RPMI8226 (cell line): ENCODE data around the gene TRAPPC12.

Experiments used
- DNase-seq: peaks from one replicate; pipeline ENCODE4 v3.0.0-alpha.2; 2015

The TRAPPC12 gene

DNA sequence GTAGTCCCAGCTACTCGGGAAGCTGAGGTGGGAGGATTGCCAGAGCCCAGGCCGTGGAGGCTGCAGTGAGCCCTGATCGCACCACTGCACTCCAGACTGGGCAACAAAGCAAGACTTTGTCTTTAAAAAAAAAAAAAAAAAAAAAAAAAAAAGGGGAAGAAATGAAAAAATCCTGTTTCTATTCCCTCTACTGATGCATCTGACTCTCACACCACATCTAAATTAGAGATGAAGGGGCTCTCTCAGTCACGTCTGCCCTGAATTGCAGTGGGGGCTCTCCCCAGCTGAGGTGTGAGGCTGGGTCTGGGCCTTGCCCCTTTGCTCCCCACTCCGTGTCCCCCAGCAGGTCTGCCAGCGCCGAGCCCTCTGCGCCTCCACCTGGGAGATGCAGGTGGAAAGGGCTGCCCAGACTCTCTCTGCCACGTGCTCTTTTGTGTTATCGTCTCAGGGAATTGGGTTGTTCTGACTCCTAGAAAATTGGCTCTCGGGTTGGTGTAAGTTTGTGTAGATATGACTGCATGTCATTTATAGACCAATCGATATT is 30.2 kb downstream of the TRAPPC12 start:
- no peak for DNase-seq

DNA sequence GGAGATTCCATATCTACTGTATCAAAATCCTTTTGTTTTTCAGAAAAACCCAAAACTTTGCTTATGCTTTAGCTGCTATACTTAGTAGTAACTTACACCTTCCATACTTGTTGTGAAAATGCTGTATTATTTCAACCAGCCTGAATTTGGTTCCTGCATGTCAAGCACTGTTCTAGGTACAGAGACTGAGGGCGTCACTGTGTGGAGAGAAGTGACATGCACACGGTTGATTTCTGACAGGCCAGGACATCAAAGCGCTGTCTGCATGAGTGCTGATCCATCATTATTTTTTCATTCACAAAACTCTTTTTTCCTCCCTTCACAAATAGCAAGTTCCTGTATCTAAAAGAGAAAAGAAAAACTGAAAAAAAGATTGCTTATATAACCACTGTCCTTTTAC is 31.6 kb downstream of the TRAPPC12 start:
- no peak for DNase-seq

DNA sequence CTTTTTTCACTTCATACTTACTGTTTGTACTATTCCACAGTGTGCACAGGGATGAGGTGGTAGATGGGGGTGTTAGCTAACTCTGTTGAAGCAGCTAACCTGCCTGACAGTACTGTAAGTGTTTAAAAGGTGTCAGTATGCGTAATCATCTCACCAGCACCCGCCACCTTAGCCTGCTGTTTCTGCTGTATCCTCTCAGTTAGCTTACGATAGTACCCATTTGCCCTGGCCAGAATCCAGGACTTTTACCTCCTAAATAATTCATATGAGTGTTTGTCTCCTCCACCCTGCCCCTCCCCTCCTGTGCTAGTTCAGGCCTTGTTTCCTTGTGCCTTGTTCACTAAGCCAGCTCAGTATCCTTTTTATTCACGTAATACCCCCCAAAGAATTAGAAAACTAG is 34.2 kb downstream of the TRAPPC12 start:
- DNase-seq = no peak

DNA sequence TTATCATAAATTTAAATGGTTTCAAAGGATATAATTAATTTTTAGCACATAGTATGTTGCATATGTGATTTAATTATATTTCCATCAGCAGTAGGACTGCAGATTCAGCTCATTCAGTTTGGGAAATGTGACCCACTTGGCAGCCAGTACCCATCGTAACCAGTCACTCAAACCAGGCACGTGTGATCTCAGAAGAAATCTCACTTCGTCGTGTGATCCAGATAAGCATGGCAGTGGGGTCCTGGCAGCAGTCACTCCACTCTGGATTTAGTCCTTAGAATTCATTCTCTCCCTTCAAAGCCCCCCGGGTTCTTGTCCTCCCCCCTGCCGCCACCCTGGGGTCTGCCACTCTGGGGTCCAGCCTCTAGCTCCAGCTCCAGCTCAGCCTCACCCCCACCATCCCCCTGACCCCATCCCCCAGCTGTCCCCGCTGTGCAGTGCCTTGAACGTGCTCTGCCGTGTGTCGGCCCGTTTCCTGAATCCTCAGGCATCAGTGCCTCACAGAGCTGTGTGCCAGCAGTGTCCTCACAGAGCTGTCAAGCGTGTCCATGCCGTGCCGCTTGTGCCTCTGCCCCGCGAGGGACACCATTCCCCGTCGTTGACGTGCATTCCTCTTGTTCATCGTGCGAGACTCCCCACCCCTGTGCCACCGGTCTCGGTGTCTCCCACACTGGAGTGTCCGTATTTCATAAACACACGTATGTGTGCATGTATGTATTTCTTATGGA is 34.8 kb downstream of the TRAPPC12 start:
- DNase-seq = no peak

DNA sequence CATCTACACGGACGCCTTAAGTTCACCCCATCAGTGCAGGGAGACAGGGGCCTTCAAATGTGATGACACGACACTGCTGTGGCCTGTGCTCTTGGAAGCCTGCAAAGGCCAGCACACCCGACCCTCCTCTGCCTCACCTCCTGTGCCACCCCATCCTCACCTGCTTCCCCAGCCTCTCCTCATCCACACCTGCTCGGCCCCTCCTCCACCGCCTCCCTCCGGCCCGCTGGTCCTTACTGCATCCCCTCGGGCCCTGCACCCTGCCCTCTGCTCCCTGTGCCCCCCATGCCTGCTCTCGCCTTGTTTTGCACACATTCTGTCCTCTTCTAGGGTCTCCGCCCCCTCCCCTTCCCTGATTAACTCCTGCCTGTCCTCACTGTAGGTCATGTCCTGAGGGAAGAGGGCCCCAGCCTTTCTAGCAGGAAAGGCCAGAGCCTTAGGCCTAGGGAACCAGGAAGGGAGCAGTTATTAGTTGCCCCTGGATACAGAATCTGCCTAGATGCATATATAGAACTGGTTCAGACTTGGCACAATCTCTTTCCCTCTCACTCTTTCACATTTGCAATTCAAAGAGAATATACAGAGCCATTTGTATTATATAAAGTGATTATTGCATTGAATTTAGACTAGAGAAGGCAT is 39.4 kb downstream of the TRAPPC12 start:
- no peak for DNase-seq

DNA sequence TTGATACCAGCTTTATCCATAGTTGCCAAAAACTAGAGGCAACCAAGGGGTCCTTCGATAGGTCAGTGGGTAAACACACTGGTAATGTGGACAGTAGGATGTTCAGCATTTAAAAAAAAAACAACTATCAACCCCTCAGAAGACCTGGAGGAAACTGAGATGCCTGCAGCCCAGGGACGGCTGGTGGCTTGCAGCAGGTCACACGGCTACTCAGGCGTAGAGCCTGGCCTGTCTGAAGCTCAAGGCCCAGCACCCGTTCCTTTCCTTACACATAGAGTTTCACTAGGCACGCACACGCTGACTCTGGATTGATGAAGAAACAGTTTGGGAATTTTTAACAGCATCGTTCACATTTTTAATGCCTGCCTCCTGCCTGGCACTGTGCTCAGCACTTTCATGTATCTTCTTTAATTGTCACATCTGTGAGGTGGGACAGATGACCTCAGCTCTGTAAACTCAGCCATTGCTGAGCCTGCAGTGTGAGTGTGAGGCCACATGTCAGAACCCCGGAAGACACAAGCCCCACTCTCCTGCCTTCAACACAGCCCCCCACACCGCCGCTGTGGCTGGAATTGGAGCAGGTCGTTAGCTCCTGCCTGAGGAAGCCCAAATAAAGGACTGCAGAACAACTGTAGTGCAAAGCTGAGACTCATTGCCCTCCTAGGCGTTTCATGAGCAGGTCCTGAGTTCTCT is 40.7 kb downstream of the TRAPPC12 start:
- no peak for DNase-seq

DNA sequence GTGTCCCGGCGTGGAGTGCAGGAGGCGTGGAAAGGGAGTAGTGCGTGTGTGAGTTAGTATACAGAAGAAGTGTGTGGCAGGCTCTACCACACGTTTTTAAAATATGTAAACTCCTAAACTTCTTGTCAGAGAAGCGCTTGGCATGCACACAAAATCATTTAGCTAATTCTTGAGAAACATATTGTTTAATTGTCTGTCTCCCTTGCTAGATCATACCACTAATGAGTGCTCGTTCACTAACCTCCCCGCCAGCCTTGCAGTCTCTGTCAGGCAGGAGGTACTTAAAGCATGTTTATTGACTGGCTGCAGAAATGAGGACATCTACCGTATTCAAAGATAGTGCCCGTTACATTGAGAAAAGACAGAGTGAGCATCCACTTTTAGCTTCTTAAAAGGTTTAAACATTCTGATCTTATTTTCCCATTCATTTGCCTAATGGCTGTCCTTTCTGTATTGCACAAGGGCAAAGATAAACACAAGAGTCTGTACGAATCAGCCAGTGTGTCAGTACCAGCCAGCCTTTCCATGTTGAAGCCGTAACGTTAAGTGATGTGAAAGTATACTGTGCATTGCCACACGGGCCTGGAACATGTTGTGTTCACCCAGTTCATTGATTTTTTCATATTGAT is 41.4 kb downstream of the TRAPPC12 start:
- DNase-seq = no peak

DNA sequence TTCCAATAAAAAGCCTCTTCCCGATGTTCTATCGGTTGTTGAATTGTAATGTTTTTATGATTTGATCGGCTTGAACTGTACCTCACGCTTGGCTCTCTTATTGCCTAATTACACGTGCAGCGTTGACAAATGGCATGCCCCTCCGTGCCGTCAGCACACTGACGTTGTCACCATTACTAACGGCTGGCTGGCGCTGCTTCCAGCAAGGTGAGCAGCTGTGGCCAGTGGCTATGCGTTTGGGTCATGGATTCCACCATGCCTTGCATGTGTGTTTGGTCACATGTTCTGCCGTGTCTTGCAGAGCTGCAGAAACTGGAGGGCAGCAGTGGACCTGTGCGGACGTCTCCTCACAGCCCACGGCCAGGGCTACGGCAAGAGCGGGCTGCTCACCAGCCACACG is 42.1 kb downstream of the TRAPPC12 start:
- no peak for DNase-seq

DNA sequence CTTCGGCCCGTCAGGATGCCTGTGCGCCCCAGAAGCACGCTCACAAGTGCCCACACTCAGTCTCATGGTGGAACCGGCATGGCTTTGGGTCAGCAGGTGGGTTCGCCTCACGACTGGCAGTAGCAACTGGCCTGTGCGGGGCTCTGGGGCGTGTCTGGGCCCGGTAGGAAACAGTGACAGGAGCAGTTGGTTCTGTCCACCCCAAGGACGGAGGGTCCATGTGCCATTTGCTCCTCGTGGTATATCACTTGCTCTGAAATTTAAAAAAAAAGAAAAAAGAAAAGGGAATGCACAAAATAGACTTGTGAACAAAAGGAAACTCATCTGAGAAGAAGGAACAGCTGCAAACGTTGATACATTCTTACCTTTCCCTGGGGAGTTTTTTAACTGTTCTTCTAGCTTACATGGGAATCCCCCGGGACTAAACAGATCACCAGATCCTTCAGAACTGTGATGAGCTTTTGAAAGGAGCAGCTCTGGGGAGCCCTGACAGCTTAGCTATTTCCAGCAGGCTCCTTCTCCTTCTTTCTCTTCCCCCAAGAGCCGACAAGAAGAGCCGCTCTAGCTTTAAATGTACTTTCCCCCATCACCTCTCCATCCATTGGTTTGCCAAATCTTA is 42.8 kb downstream of the TRAPPC12 start:
- DNase-seq = no peak

DNA sequence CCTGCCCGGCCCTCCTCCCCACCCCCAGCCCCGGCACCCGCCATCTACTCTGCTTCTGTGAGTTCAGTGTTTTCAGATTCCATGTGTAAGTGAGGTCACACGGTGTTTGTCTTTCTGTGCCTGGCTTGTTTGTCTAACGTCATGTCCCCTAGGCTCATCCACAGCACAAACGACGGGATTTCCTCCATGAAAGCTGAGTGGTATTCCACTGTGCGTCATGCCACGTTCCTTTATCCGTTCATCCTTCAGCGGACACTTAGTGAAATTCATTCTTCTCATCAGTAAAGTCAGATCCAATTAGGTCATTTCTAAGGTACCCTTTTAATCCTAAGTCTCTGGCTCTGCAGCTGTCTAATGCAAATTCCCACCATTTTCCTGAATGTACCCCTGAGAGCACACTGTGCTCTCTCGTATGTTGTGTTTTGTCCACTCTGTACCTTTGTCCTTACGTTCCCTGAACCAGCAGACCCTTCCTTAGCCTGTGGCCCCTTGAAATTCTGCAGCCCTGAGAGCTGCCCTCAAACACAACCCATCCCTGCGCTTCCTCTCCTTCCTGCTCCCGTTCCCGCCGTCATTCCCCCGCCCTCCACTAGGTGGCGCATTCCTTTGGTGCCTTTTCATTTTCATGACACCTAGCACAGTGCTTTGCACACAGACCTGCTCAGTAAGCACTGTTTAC is 44.1 kb downstream of the TRAPPC12 start:
- DNase-seq = peak; percentile 65

DNA sequence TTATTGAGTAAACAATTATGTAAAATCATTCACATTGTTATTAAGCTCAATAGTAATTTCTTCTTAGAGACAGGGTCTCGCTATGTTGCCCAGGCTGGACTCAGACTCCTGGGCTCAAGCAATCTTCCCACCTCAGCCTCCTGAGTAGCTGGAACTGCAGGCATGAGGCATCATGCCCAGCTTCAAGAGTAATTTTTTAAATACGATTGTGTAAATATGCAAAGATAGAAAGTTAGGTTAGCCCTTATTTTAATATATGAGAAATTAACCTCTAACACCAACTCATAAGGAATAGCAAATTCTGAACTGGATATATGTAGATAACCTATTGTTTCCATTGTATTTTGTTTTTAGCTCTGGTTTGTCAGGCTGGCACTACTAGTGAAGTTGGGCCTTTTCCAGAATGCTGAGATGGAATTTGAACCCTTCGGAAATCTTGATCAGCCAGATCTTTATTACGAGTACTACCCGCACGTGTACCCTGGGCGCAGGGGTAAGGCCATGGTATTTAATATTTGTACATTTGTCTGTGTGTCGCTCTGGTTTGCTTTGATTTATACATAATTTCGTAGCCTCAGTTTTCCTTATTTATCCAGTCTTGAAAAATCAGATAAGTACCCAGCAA is 44.8 kb downstream of the TRAPPC12 start:
- DNase-seq = no peak

DNA sequence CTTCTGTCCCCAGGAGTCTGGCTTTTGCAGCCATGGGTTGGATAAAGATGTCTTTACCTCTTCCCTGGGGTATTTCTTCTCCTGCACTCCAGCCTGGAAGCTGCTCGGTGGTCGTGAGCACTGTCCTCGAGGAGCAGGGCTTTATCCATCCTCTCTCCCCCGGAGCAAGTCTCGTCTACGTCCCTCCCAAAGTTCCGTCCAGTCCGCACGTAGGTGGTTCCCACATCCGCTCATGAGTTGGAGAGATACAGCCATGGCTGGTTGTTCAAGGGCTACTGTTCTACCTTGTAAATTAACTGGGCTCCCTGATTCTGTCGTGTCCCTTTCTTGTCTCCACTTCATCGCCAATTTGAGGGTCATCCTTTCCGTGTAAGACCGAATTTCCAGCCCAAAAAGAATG is 47.1 kb downstream of the TRAPPC12 start:
- DNase-seq = no peak

DNA sequence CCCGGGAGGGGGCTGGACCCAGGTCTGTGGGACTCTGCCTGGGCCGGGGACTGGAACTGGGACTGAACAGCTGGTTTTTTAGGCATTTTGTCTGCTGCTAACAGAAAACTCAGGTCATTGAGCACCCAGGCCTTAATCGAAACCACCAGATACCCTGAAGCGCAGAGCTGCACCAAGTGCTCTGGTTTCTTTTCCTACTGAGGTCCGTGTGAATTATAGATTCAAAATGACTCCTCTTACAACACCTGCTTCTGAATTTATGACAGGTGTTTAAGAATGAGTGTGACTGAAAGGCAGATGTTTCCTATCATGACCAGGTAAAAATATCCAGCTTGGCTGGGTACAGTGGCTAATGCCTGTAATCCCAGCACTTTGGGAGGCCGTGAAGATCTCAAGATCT is 47.8 kb downstream of the TRAPPC12 start:
- DNase-seq = no peak

DNA sequence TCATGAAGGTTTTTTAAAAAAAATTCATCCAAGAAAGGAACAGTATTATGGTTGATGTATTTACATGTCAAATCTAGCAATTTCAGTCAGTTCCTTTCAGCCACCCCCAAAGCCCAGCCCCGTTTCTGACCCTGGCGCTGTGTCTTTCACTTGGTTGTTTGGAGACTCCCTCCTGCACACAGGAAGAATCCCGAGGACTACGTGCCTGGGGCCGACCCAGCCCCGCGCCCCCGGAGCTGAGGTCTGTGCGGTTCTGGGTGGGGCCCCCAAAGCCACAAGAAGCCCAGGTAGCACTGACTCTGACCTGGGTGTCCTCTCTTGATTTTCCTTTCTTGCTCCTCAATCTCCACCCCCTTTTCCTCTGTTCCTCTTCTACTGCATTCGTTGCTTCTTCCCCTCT is 49.1 kb downstream of the TRAPPC12 start:
- no peak for DNase-seq

DNA sequence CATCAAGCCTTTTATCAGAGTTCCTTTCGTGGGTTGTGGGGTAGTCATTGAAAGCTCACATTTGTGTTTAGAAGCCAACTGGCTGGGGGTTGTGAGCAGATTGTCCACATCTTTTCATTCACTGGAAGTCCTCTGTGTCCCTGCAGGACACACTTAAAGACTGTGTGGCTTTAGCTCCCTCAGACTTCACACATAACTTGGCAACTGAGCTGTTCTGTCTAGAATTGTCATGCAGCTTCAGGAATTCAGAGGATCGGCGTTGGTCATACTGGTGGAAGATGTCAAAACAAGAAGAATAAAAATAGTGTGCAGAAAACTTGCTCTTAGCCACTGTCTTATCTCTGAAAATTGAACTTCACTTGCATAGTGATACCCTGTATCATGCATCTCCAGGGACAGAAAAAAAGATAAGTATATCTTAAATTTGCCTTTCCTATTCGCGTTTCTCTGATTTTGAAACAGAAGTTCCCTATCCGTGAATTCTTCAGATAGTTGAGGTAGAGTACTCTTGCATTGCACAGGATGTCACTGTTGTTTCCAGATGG is 49.6 kb downstream of the TRAPPC12 start:
- no peak for DNase-seq

DNA sequence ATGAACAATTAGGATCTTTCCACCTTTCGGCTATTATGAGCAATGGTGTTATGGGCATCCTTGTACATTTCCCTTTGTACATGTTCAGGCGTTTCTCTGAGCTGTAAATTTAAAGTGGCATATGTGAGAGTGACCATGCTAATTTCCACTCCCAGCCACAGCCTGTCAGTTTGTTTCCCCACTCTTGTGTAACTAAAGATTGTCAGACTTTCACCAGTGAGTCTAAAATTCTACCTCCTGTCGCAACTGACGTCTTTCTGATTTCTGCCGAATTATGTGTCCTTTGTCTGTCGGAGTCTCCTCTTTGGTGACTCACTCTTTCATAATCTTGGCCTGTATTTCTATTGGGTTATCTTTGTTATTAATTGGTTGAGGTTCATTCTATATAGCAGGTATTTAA is 50.7 kb downstream of the TRAPPC12 start:
- no peak for DNase-seq

DNA sequence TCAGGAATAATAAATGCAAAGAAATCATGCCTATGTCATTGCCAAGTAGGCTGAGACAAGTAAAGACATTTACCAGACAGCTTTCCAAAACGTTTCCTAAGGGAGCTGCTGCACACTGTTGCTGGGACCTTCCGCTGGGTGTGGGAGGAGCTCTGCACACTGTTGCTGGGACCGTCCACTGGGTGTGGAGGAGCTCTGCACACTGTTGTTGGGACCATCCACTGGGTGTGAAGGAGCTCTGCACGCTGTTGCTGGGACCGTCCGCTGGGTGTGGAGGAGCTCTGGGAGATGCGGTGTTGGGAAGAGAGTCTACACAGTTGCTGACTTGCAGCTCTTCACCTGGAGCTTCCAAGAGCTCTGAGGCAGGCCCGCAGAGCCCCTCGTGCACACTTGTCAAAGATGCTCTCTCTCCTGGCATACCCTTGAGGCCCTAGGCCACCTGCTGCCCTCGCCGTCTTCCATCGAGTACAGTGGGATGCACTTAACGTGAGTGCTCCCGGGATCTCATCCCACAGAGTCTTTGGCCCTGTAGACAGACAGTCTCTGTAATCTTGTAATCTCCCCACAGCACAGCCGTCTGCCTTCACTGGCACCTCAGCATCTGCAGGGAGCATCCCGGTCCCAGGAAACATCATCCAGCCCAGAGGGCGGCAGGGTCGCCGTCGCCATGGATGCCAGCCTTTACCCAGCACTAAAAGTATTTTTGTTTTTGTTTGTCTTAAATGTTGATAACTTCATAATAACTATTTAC is 51.4 kb downstream of the TRAPPC12 start:
- DNase-seq = no peak

DNA sequence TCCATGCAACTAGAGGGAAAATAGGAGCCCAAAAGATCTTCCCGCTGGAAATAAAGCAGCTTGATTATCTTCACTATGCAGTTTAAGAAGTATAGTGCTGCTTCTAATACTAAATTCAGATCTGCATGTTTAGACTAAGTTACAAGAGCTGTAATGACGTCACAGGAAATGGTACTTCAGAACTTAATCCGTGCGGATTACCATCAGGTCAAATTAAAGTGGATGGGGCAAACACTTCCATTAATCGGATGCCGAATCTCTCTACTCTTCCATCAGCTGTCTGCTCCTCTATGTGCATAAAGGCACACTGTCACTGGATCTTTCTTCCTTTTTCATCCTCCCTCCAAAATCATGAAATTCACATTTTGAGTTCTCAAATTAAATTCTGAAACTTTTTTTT is 52.6 kb downstream of the TRAPPC12 start:
- no peak for DNase-seq

DNA sequence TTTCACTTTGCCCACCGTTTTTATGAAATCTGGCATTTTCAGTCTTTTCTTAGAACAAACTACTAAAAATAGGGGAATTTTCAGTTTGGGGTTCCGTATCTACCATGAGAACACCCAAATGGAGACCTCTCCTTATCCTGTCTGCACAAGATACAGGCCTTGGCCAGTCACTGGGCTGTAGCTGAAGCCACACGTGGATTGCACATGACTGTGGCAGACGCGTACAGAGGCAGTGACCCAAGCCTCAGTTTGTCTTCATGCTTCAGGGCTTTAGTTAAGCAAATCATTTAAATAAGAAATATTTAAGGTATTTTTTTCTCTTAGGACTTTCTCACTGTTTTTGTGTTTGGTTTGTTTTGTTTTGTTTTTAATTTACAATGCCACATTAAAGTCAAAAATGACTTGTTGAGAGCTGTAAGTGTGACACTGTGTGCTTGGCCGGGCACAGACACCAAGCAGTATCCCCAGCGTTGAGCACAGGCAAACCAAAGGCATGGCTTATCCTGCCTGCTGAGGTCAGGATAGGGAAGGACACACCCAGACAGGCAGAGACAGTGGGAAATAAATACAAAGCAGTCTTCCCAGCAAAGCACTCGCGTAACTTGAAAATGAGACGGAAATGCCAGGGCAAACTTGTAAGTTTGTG is 53.3 kb downstream of the TRAPPC12 start:
- DNase-seq = no peak

DNA sequence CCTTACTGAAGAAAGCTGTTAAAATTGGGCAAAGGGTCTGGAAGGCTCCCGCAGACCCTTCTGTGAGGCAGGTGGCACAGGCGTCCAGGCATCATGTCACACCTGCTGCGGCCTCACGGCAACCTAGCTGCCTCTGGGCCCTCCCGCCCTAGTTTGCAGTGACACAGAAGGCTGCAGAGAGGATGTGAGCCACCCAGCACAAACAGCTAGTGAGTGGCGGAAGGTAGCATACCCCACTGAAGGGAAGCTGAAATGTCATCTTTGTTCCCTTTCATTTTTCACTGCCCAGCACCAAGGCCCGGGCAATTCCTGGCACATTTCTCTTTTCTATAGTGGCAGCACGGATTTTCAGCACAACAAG is 53.8 kb downstream of the TRAPPC12 start:
- DNase-seq = no peak
